ENCODE results near the gene CFAP126.
"Not testable (repeated sequence)": the region's sequence is repeated elsewhere in the genome, so short reads cannot be mapped to it uniquely, and the experiment has no call there.

CFAP126 gene

GRCh38 chr1:161379071-161379470, 11.4 kb upstream of the CFAP126 start:
- no peak for DNase-seq

DNA sequence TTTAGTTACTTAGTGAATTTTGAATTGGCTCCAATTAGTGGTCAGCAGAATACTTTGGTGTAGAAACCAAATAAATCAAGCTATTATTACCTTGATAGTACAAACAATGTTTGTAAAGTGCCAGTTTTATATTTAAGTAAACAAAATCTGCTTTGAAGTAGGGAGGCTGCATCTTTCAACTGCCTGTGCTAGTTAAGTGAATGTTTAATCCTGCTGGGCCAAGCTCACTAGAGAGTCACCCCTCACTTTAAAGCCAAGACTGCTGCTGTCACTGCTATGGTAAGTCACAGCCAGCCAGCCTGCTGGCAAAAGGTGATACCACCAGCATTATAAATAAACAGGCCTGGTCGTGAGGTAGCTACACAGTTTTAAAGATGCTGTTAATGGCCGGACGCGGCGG, 10.3 kb upstream of the CFAP126 start:
- DNase-seq: no peak

DNA sequence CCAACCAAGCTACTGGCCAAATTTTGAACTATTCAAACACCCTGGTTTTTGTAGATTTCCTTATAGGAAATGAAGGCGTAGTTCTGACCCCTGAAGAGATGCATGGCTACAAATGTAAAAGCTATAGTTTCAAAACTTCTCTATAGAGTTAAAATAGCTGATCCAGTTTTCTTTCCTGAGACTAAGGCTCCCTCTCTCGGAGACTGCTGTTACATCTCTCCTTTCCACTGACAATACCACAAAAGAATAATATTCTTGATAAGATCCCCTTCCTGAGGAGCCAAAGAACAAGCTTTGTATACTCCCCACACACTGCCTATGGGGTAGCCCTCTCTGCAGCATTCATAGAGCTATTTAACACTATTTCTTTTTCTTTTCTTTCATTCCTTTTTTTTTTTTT, 6.7 kb upstream of the CFAP126 start:
- DNase-seq: peak; percentile 26

GRCh38 chr1:161373442-161373841, 5.8 kb upstream of the CFAP126 start:
- no peak for DNase-seq

GRCh38 chr1:161365207-161365606, 2.5 kb downstream of the CFAP126 start:
- no peak for DNase-seq

DNA sequence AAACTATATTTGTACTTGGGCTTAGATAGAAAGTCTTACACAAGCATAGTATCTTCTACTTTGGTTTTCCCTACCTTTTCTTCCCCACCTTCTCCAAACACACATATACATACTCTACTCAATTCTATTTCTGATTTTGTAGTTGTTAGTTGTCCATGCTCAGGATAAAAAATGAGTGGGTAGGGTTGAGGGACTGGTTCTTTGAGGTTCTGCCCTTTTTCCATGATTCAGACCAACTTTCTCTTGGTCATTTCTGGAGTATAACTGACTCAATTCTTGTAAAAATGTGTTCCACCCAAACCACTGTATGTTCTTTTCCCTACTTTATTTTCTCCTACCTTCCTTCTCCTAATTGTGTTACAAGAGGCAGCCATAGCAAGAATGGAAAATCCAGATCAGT, 3.3 kb downstream of the CFAP126 start:
- no peak for DNase-seq

DNA sequence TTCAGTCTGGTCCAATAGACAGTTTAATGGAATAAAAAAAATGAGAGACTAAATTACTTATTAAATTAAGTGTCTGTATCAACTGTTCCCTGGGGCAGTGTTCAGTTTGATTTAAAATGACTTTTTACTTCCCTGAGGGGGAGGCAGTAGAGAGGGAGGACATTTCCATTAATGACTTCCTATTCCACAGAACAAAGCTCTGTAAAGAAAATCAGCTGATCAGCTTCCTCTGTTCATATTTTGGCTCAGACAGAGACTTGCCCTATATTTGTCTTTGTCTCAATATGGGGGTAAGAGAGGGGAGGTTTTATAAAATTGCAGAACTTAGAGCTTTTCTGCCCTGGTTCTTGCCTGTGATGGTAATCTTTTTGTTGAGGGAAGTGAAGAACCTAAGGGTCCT, 8.4 kb downstream of the CFAP126 start:
- peak; percentile 74 for DNase-seq

DNA sequence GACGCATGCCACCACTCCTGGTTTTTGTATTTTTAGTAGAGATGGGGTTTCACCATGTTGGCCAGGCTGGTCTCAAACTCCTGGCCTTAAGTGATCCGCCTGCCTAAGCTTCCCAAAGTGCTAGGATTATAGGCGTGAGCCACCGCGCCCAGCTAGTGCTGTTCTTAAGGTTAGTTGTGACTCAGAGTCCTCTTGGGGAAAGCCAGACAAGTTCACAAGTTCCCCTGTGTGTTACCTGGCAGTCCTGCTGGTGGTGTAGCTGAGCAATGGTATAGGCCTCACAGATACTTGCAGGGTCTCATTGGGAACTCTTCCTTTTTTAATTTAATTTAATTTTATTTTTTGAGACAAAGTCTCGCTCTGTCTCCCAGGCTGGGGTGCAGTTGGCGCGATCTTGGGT, 10.6 kb downstream of the CFAP126 start:
- no peak for DNase-seq

DNA sequence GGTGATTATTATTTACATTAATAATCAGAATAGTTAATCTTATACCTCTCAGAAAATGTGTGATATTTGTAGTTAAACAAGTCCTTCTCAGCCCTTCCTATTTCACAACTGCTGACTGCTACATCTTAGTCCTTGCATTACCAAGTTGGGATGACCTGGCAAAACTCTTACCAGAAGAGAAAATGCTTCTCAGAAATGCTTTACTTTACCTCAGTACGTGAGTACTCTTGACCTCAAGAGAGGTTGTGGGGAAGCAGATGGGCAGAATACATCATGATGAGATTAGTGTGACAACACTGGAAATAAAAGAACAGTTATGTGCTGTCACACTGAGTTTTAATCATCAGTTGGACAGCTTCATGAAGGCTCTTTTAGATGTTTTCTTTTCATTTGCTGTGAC, 16.2 kb downstream of the CFAP126 start:
- DNase-seq: peak; percentile 43

GRCh38 chr1:161350671-161351070, 17.0 kb downstream of the CFAP126 start:
- peak; percentile 27 for DNase-seq

- DNase-seq: no peak
Measured at GRCh38 chr1:161342821-161343220, 24.9 kb downstream of the CFAP126 start.

GRCh38 chr1:161342177-161342576, 25.5 kb downstream of the CFAP126 start:
- DNase-seq: no peak

DNA sequence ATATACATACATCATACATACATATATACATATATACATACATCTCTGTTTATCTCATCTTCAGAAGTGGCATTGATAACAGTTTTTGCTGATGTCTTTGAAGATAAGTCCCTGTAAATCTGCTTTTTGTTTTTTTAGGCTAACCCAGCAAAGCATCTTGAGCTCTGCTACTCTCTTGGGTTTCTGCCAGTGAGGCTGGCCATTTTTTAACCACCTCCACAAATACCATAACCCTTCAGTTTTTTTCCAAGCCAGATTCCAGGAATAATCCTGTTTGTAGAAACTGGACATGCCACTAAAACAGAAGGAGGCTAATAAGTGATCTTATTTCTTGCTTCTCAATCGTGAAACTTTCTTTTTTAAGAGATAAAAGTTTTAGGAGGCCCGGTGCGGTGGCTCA, 31.9 kb downstream of the CFAP126 start:
- DNase-seq: no peak

- no peak for DNase-seq
Measured at GRCh38 chr1:161333166-161333565, 34.5 kb downstream of the CFAP126 start.

DNA sequence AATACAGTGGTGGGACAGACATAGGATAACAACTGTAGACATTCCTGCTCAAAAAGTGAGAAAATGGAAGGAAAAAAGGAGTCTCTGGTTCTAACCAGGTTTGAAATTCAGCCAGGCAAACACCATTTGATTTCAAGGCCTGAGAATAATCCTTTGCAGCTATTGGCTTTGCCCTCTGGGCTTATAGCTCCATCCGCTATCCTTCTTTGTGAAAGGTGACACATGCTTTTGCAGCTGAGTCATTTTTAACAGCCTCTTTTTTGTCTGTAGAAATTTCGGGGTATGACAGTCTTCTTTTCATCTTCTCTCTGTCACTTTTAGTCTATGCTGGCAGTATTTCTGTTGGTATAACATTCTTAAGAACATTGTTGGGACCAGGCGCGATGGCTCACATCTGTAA, 37.3 kb downstream of the CFAP126 start:
- DNase-seq: no peak

DNA sequence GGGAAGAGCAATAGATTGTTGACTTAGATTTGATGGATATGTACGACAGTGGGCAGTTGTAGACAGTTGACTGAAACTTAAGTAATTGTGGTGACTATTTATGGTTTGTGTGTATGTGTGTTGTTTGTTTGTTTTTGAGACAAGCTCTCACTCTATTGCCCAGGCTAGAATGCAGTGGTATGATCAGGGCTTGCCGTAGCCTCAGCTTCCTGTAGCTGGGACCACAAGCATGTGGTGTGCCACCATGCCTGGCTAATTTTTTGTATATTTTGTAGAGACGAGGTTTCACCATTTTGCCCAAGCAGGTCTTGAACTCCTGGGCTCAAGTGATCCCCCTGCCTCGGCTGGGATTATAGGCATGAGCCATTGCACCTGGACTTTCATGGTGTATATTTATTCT, 43.7 kb downstream of the CFAP126 start:
- no peak for DNase-seq

DNA sequence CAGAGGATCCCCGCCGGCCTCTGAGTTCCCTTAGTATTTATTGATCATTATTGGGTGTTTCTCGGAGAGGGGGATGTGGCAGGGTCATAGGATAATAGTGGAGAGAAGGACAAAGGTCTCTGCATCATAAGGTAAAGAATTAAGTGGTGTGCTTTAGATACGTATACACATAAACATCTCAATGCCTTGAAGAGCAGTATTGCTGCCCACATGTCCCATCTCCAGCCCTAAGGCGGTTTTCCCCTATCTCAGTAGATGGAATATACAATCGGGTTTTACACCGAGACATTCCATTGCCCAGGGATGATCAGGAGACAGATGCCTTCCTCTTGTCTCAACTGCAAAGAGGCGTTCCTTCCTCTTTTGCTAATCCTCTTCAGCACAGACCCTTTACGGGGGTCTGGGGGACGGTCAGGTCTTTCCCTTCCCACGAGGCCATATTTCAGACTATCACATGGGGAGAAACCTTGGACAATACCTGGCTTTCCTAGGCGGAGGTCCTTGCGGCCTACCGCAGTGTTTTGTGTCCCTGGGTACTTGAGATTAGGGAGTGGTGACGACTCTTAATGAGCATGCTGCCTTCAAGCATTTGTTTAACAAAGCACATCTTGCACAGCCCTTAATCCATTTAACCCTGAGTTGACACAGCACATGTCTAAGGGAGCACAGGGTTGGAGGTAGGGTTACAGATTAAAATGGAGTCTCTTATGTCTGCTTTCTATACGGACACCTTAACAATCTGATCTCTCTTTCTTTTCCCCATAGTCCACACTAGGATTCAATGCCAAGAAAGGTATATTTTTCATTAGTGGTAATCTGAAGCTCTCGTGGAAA, 51.6 kb downstream of the CFAP126 start:
- not testable (repeated sequence) for DNase-seq

All from inflammatory macrophage treated with lipopolysaccharide for 4 hours (primary cell).